GM23338 (cell line): Measurements from ENCODE around the gene RTP5.

Experiments
- CTCF ChIP-seq, 2 experiments: fragments of 200-600 bp in 1 of 2; sonication (generic) in 1 of 2; conservative IDR thresholded peaks; 2 replicates each; pipeline versions ENCODE4 v1.5.1 to v1.6.1; 2016 to 2017; ENCODE audit warnings: antibody characterized with exemption in 2 of 2, low read depth in 2 of 2, mild to moderate bottlenecking in 2 of 2, moderate library complexity in 1 of 2
- POLR2AphosphoS5 ChIP-seq: IDR thresholded peaks from 2 replicates; pipeline ENCODE4 v1.6.1; 2016; ENCODE audit warnings: antibody characterized with exemption, low read depth

- TF ChIP-seq POLR2AphosphoS5, result no peak
- TF ChIP-seq CTCF (conservative IDR thresholded peaks at IDR 0.05; ENCODE audit: low read depth in 2 of 2), result no peak
These were observed 10.5 kb upstream of the RTP5 start for GRCh38 chr2:241859017-241859435.
